ENCODE measurements around the gene PLBD2.

- TF ChIP-seq EZH2phosphoT487 (IDR thresholded peaks at IDR 0.05; ENCODE audit: borderline replicate concordance) (no peak), CTCF (conservative IDR thresholded peaks at IDR 0.05; ENCODE audit: low read length) (no peak)
Observed at GRCh38 chr12:113365639-113366395, 7.4 kb downstream of the PLBD2 start.

Data from Loucy (cell line).